Caco-2 (cell line): ENCODE measurements around the gene COL24A1. TPM values are rescaled to one million over a fixed set of nuclear protein-coding genes. Genes with fewer than 3 reads are reported as not detected.

Source experiments
- Bru-seq: library from RNA; stranded (reverse); fragments of 400-500 nt; gene quantifications from one replicate; lab custom pipeline; 2021; lab: Mats Ljungman, UMichigan
- BruChase-seq, 2 experiments: library from RNA; stranded (reverse); fragments of 400-500 nt; gene quantifications; one replicate each; lab custom pipeline; 2021; lab: Mats Ljungman, UMichigan
- BruUV-seq: library from RNA; stranded (reverse); fragments of 400-500 nt; replicated peaks from 2 replicates; lab custom pipeline; 2021; lab: Mats Ljungman, UMichigan
- CTCF ChIA-PET: fragments of 300-600 bp; sonication (Branson Sonifier 250); formaldehyde crosslinking; loops from one replicate; lab custom pipeline; 2022; ENCODE audit warnings: antibody characterized with exemption; lab: Charles Lee
- POLR2A ChIA-PET: fragments of 300-600 bp; sonication (Branson Sonifier 250); formaldehyde crosslinking; loops from one replicate; lab custom pipeline; 2022; ENCODE audit warnings: antibody characterized with exemption; lab: Charles Lee
- DNase-seq, 2 experiments: peaks; one replicate each; pipeline versions ENCODE4 v3.0.0 to v3.0.0-alpha.2; 2020 to 2022
- H3K27me3 ChIP-seq: replicated peaks from 2 replicates; pipeline ENCODE4 v1.6.0; 2011; ENCODE audit warnings: low read length; ENCODE audit not compliant: control insufficient read depth, insufficient read depth
- H3K36me3 ChIP-seq: 2 replicates; pipeline ENCODE4 v1.5.1; 2011; ENCODE audit warnings: low read length; ENCODE audit not compliant: control insufficient read depth, insufficient read depth
- H3K4me1 ChIP-seq: fragments of 250-450 bp; sonication (Bioruptor Pico); 2 replicates; pipeline ENCODE4 v1.5.1; 2020; ENCODE audit warnings: mild to moderate bottlenecking
- H3K4me3 ChIP-seq: 2 replicates; pipeline ENCODE4 v1.5.1; 2011; ENCODE audit warnings: low read depth, mild to moderate bottlenecking, control low read depth, low read length
- H3K9me3 ChIP-seq: fragments of 250-450 bp; sonication (Bioruptor Pico); 2 replicates; pipeline ENCODE4 v1.5.1; 2020; ENCODE audit warnings: mild to moderate bottlenecking, moderate library complexity
- H3K27ac Mint-ChIP-seq: one replicate; pipeline ENCODE4 v1.8.0; 2022; ENCODE audit warnings: mixed read lengths; ENCODE audit not compliant: unreplicated experiment
- H3K27me3 Mint-ChIP-seq: one replicate; pipeline ENCODE4 v1.8.0; 2022; ENCODE audit warnings: mixed read lengths; ENCODE audit not compliant: insufficient read depth, unreplicated experiment
- H3K36me3 Mint-ChIP-seq: one replicate; pipeline ENCODE4 v1.8.0; 2022; ENCODE audit warnings: mild to moderate bottlenecking, mixed read lengths; ENCODE audit not compliant: insufficient read depth, unreplicated experiment
- H3K4me1 Mint-ChIP-seq: one replicate; pipeline ENCODE4 v1.8.0; 2022; ENCODE audit warnings: low read depth, mixed read lengths; ENCODE audit not compliant: unreplicated experiment
- H3K4me3 Mint-ChIP-seq: one replicate; pipeline ENCODE4 v1.8.0; 2022; ENCODE audit warnings: mild to moderate bottlenecking, moderate library complexity, mixed read lengths; ENCODE audit not compliant: unreplicated experiment
- H3K9me3 Mint-ChIP-seq: one replicate; pipeline ENCODE4 v1.8.0; 2022; ENCODE audit warnings: mixed read lengths; ENCODE audit not compliant: unreplicated experiment
- intact Hi-C: fragments of 100-400 bp; cut with micrococcal nuclease; formaldehyde crosslinking; loops from one replicate; pipeline ENCODE4 v1.10.0; 2022; ENCODE audit not compliant: unreplicated experiment
- long read RNA-seq: library from polyadenylated mRNA; stranded (forward); transcript quantifications from one replicate; pipeline ENCODE4 v2.0.0, GENCODE V29; 2022
- total RNA-seq: library from RNA; stranded (reverse); gene quantifications from 2 replicates; pipeline ENCODE4 v1.2.3, GENCODE V29; 2022
- TF ChIP-seq, protein P1 (sequence below), 2 experiments: fragments of 200-600 bp in 1 of 2; IDR thresholded peaks; 1 replicate in 1 of 2; 2 replicates in 1 of 2; pipeline versions ENCODE4 v1.5.1 to v1.8.0; 2011 to 2022; ENCODE audit warnings: antibody characterized with exemption in 1 of 2, control low read depth in 1 of 2, inconsistent platforms in 1 of 2, low read depth in 1 of 2, low read length in 1 of 2, mild to moderate bottlenecking in 1 of 2, moderate library complexity in 1 of 2; ENCODE audit not compliant: insufficient read depth in 1 of 2, severe bottlenecking in 1 of 2, unreplicated experiment in 1 of 2

Gene COL24A1
- total RNA-seq = 0.07 TPM in 1 of 2 replicates, not detected in the other
- Bru-seq, nascent RNA = percentile 4 among the genes with signal in this experiment
- BruChase-seq, experiment 1, labeled RNA remaining after a 2-hour chase = percentile 6 among the genes with signal in this experiment
- BruChase-seq, experiment 2, labeled RNA remaining after a 6-hour chase = percentile 3 among the genes with signal in this experiment
- long read RNA-seq, partial matches to known transcripts = 0 of 1 reads
- long read RNA-seq, other reads (novel, unspliced or antisense) = 1 of 1 reads

DNA sequence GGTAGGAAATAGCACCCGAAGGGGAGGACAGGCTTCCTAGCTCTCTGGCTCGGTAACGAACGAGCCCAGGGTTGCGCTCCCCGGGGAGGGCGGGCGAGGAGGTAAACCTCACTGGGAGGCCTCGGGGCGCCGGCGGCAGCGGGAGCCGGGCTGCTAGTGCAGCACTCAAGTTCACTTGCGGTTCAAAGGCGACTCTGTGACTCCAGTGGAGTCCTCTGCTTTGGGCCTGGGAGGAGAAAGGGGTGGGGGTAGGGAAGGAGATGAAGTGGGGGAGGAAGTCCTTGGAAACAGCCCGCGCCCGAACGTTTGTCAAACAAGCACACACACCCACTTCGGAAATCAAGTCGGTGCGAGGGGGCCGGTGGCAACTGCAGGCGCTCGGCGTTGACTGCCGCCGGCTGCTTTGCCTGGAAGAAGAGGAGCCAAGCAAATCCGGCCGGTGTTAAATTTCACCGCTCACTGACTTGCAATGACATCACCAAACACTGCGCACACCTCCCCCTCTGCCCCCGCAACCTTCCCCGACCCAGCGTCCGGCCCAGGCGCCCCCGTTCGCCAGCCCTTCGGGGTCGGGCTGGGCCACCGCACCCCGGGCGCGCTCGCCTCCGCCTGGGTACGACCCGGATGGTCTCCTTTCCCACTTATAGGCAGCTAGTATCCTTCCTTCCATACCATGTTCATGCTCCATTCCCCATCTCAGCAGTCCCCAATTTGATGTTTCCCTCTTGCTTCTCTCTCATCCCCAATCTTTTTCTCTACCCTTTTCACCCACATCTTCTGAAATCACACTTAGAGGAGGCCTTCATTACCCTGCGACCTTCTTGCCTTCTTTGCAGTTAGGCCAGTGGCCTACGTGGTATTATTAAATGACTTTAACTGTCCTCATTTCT, at the start of gene COL24A1:
COL24A1 (minus strand) TSS at position 207 of the 890 bp plus-strand sequence. CDS start 376 bp downstream, outside the sequence.
- Mint-ChIP-seq H3K27me3 (peaks cover 9% of the 10 kb centered on the region), H3K36me3 (no peaks in the 10 kb centered on the region), H3K9me3 (no peaks in the 10 kb centered on the region), H3K27ac (no peak within 1 kb of the TSS), H3K4me3 (no peak within 1 kb of the TSS), H3K4me1 (no peaks in the 10 kb centered on the region)
- BruUV-seq = no TSS peak
- no peak for DNase-seq
- Histone ChIP-seq H3K36me3 (no peaks in the 10 kb centered on the region), H3K4me3 (no peak within 1 kb of the TSS), H3K27me3 (no peaks in the 10 kb centered on the region), H3K4me1 (no peaks in the 10 kb centered on the region), H3K9me3 (no peaks in the 10 kb centered on the region)
- ChIA-PET CTCF (no interaction called here), POLR2A (no interaction called here)
- intact Hi-C loops = no loop called here
- TF ChIP-seq, protein P1, sequence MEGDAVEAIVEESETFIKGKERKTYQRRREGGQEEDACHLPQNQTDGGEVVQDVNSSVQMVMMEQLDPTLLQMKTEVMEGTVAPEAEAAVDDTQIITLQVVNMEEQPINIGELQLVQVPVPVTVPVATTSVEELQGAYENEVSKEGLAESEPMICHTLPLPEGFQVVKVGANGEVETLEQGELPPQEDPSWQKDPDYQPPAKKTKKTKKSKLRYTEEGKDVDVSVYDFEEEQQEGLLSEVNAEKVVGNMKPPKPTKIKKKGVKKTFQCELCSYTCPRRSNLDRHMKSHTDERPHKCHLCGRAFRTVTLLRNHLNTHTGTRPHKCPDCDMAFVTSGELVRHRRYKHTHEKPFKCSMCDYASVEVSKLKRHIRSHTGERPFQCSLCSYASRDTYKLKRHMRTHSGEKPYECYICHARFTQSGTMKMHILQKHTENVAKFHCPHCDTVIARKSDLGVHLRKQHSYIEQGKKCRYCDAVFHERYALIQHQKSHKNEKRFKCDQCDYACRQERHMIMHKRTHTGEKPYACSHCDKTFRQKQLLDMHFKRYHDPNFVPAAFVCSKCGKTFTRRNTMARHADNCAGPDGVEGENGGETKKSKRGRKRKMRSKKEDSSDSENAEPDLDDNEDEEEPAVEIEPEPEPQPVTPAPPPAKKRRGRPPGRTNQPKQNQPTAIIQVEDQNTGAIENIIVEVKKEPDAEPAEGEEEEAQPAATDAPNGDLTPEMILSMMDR (IDR thresholded peaks at IDR 0.05; ENCODE audit: insufficient read depth in 1 of 2, low read depth in 1 of 2, low read length in 1 of 2, severe bottlenecking in 1 of 2, unreplicated experiment in 1 of 2) = no peak

DNA sequence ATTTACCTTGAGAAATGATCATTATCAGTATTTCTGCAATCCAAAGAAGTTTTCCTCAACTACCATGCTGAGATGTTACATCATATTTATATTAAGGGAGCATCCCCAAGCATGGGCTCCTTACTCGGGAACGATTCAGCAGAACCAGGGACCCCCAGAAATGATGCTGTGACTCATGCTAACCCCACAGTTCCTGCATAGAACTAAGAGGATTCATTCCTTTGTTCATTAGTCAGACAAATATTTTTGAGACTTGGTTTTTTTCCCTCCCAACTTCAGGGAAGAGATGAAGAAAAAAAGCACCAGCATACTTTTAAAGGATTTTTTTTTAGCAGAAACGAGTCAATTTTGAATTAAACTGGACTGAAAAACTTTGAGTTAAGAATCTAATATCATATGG, 49.2 kb upstream of the COL24A1 start:
- no peak overlapping the region for H3K4me3 ChIP-seq
- no peaks in the 10 kb centered on the region for H3K9me3 ChIP-seq
- intact Hi-C loops = no loop called here
- H3K27me3 ChIP-seq = no peaks in the 10 kb centered on the region
- TF ChIP-seq, protein P1 (IDR thresholded peaks at IDR 0.05; ENCODE audit: insufficient read depth in 1 of 2, low read depth in 1 of 2, low read length in 1 of 2, severe bottlenecking in 1 of 2, unreplicated experiment in 1 of 2) = no peak
- no peaks in the 10 kb centered on the region for H3K4me1 Mint-ChIP-seq
- H3K4me1 ChIP-seq = no peaks in the 10 kb centered on the region
- H3K9me3 Mint-ChIP-seq = no peaks in the 10 kb centered on the region
- no peaks in the 10 kb centered on the region for H3K36me3 ChIP-seq
- BruUV-seq = no TSS peak
- no peak overlapping the region for H3K27ac Mint-ChIP-seq
- no peaks in the 10 kb centered on the region for H3K36me3 Mint-ChIP-seq
- no peak overlapping the region for H3K4me3 Mint-ChIP-seq
- no peaks in the 10 kb centered on the region for H3K27me3 Mint-ChIP-seq
- ChIA-PET POLR2A (no interaction called here), CTCF (no interaction called here)
- DNase-seq = no peak

DNA sequence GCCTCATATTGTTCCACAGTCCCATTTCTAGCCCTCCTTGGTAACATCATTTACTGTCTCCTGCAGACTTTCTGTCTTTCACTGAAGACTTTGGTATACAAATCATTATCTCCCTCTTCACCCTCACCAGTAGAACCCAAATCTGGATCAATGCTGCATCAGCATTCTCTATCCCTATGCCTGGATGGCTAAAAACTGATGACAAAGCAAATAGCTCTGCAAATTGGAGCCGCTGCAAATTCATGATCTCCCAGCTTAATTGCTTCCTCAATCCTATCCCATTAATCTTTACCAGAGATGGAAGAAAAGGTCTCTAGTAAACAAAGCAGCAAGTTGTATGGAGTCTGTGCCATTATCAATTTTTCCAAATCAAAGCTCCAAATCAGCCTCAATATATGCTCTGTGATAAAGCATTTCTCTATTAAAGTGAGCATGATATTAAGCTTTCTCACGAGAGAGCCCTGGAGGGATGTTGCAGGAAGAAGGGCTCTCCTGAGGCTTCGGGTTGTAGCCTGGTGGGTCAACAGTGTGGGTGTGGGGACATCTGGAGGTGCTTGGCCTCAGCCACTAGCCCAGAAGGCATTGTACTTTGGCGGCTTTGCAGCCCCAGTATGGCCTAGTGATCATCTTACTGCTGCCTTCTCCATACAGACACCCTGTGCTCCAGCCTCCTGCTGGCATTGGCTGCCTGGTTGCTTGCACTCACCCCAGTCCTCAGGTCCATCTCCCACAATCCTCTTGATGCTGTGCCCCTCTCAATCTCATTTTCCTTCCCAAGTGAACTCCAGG, 46.2 kb upstream of the COL24A1 start:
- Mint-ChIP-seq H3K9me3 (no peaks in the 10 kb centered on the region), H3K27ac (no peak overlapping the region), H3K4me1 (no peaks in the 10 kb centered on the region), H3K4me3 (no peak overlapping the region), H3K27me3 (no peaks in the 10 kb centered on the region), H3K36me3 (no peaks in the 10 kb centered on the region)
- intact Hi-C loops = no loop called here
- TF ChIP-seq, protein P1 (IDR thresholded peaks at IDR 0.05; ENCODE audit: insufficient read depth in 1 of 2, low read depth in 1 of 2, low read length in 1 of 2, severe bottlenecking in 1 of 2, unreplicated experiment in 1 of 2) = no peak
- H3K9me3 ChIP-seq = no peaks in the 10 kb centered on the region
- no peak overlapping the region for H3K4me3 ChIP-seq
- no peaks in the 10 kb centered on the region for H3K4me1 ChIP-seq
- DNase-seq = no peak
- no peaks in the 10 kb centered on the region for H3K36me3 ChIP-seq
- POLR2A ChIA-PET = no interaction called here
- BruUV-seq = no TSS peak
- CTCF ChIA-PET = no interaction called here
- H3K27me3 ChIP-seq = no peaks in the 10 kb centered on the region
